Natural killer cell treated with Interleukin-12 subunit alpha and Interleukin-12 subunit beta and Interleukin-15 and Interleukin-18, amount 100 ng/mL, for 72 hours (primary cell): ENCODE measurements around the gene LRRC59. TPM values are rescaled to one million over a fixed set of nuclear protein-coding genes. Genes with fewer than 3 reads are reported as not detected.

Experiments
- ATAC-seq, 2 donors: fragments of 150-1000 bp; cut with Tn5 transposase in 1 of 2; sonication (Bioruptor Pico), chemical (Tn5 transposase) in 1 of 2; 2 replicates each; pipeline ENCODE4 v1.10.0; 2021
- DNase-seq: peaks from one replicate; pipeline ENCODE4 v3.0.0; 2022; ENCODE audit warnings: low spot score
- H3K27ac Mint-ChIP-seq, 2 donors: 1 replicate in 1 of 2; 2 replicates in 1 of 2; pipeline ENCODE4 v1.8.0; 2022; ENCODE audit warnings: mixed read lengths in 2 of 2, mild to moderate bottlenecking in 1 of 2, moderate library complexity in 1 of 2
- H3K27me3 Mint-ChIP-seq, 2 donors: 1 replicate in 1 of 2; 2 replicates in 1 of 2; pipeline ENCODE4 v1.8.0; 2022; ENCODE audit warnings: mixed read lengths in 2 of 2
- H3K36me3 Mint-ChIP-seq: one replicate; pipeline ENCODE4 v1.8.0; 2022; ENCODE audit warnings: mixed read lengths
- H3K4me1 Mint-ChIP-seq, 2 donors: 1 replicate in 1 of 2; 2 replicates in 1 of 2; pipeline ENCODE4 v1.8.0; 2022; ENCODE audit warnings: low read depth in 2 of 2, mixed read lengths in 2 of 2, mild to moderate bottlenecking in 1 of 2
- H3K4me3 Mint-ChIP-seq: one replicate; pipeline ENCODE4 v1.8.0; 2022; ENCODE audit warnings: mixed read lengths
- H3K9me3 Mint-ChIP-seq: 2 replicates; pipeline ENCODE4 v1.8.0; 2022; ENCODE audit warnings: mixed read lengths
- total RNA-seq, 2 donors: library from RNA; stranded (reverse); gene quantifications; one replicate each; pipeline ENCODE4 v1.2.3, GENCODE V29; 2022

Gene LRRC59
- total RNA-seq, 2 donors from 2014 or later, result 90.8 to 138 TPM

DNA sequence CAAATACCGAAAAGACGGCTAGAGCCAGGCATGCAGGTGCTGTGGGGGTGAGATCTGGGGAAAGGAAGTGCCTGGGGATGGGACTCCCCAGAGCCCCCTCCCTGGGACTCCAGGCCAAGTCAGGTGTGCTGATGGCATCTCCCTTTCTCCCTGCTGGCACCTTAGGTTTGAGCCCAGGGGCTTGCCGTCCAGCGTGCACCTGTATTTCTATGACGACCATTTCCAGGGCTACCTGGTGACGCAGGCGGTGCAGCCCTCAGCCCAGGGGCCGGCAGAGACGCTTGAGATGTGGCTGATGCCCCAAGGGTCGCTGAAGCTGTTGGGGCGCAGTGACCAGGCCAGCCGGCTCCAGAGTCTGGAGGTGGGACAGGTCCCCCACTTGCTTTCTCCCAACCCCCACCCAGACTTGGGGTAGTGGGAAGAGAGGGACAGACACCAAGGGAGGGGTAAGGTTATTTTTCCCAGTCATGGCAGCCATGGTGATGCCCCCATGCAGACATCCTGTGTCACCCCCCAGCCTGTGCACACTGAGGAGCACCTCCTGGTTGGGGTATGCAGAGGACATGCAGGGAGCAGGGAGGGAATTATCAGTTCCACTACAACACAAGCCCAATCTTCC lies 40.3 kb downstream of the LRRC59 start:
- DNase-seq (no peak), ATAC-seq (no peak)
- H3K36me3 Mint-ChIP-seq, result no peaks in the 10 kb centered on the region
- H3K4me3 Mint-ChIP-seq, result no peak overlapping the region
- H3K27ac Mint-ChIP-seq, result no peak overlapping the region
- H3K27me3 Mint-ChIP-seq, result no peaks in the 10 kb centered on the region
- H3K4me1 Mint-ChIP-seq, result peaks cover 3 to 14% of the 10 kb centered on the region in 2 donors
- H3K9me3 Mint-ChIP-seq, result no peaks in the 10 kb centered on the region

DNA sequence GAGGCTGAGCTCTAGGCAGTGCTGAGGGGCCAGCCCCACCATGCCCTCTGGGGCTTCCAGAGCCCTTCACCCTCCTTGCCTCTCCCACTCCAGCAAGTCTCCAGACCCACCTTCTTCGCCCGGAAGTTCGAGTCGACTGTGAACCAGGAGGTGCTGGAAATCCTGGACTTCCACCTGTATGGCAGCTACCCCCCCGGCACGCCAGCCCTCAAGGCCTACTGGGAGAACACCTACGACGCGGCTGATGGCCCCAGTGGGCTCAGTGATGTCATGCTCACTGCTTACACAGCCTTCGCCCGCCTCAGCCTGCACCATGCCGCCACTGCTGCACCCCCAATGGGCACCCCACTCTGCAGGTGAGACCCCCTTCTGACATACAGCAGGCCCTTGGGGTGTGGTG lies 40.9 kb downstream of the LRRC59 start:
- Mint-ChIP-seq H3K36me3 (no peaks in the 10 kb centered on the region), H3K27ac (no peak overlapping the region), H3K4me3 (no peak overlapping the region), H3K4me1 (peaks cover 0 to 18% of the 10 kb centered on the region in 2 donors), H3K27me3 (no peaks in the 10 kb centered on the region), H3K9me3 (no peaks in the 10 kb centered on the region)
- ATAC-seq (no peak), DNase-seq (no peak)

DNA sequence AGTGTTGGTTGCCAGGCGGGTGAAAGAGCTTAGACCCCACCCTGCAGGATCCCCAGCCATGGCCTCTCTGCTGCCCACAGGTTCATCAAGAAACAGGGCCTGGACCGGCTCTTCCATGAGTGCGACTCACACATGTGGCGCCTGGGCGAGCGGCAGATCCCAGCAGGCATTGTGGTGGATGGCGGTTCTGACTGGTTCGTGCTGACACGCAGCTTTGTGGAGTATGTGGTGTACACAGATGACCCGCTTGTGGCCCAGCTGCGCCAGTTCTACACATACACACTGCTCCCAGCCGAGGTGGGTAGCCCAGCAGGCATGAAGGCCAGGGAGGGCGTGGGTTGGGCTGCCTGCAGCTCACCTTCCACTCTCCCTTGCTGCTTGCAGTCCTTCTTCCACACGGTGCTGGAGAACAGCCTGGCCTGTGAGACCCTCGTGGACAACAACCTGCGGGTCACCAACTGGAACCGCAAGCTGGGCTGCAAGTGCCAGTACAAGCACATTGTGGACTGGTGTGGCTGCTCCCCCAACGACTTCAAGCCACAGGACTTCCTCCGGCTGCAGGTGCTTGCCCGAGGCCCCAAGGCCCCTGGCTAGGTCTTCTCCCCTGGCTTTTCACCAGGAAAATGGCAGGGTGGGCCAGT lies 41.5 kb downstream of the LRRC59 start:
- Mint-ChIP-seq H3K9me3 (no peaks in the 10 kb centered on the region), H3K27ac (no peak overlapping the region), H3K4me3 (no peak overlapping the region), H3K4me1 (peaks cover 0 to 21% of the 10 kb centered on the region in 2 donors), H3K36me3 (no peaks in the 10 kb centered on the region), H3K27me3 (no peaks in the 10 kb centered on the region)
- DNase-seq, result no peak
- no peak for ATAC-seq

DNA sequence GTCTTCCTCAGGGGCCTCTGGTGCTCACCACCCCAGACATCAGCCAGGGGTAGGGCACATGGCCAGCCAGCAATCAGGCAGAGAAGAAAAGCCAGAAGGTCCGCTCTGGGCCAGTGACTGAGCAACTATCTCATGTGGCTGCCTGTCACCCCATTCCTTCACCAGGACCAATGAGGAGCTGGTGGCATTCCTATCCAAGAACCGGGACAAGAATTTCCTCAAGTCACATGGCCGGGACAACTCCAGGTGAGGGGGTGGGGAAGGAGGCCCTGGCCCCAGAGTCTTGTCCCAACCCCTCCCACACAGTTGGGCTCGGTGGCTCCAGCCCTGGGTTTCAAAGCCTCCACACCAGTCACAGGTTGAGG lies 42.0 kb downstream of the LRRC59 start:
- Mint-ChIP-seq H3K9me3 (no peaks in the 10 kb centered on the region), H3K36me3 (no peaks in the 10 kb centered on the region)

DNA sequence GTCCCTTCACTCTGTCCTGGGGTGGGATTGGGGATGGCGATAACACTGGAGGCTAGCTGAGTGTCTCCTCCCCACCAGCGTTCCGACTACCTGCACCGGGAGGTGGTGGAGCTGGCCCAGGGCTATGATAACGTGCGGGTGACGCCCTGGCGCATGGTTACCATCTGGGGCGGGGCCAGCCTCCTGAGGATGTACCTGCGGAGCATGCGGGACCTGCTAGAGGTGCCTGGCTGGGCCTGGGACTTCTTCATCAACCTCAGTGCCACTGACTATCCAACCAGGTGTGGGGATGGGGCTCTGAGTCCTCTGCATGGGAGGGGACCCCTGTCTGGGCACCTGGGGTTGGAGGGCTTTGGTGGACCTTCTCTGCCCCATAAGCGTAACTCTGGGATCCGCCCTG lies 42.5 kb downstream of the LRRC59 start:
- H3K27me3 Mint-ChIP-seq, result no peaks in the 10 kb centered on the region
- H3K9me3 Mint-ChIP-seq, result no peaks in the 10 kb centered on the region
- H3K36me3 Mint-ChIP-seq, result no peaks in the 10 kb centered on the region
- ATAC-seq (no peak), DNase-seq (no peak)
- H3K4me3 Mint-ChIP-seq, result no peak overlapping the region
- H3K4me1 Mint-ChIP-seq, result peaks cover 0 to 24% of the 10 kb centered on the region in 2 donors
- H3K27ac Mint-ChIP-seq, result no peak overlapping the region

More for the DNA sequence above, 42.0 kb downstream of the LRRC59 start:
- Mint-ChIP-seq H3K4me3 (no peak overlapping the region), H3K4me1 (peaks cover 0 to 24% of the 10 kb centered on the region in 2 donors), H3K27ac (no peak overlapping the region), H3K27me3 (no peaks in the 10 kb centered on the region)
- DNase-seq (no peak), ATAC-seq (no peak)

DNA sequence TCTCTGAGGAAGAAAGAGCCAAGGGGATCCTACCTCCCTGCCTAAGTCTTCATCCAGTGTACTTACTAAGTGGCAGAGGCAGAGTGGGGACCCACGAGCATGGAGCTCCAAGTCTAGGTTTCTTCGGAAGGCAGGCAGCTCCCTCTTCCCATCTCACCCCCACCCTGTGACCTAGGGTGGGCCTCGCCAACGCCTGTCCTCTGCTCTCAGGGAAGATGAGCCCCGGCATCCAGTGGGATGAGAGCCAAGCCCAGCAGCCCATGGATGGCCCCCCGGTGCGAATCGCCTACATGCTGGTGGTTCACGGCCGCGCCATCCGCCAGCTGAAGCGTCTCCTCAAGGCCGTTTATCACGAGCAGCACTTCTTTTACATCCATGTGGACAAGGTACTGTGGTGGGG lies 43.1 kb downstream of the LRRC59 start:
- H3K36me3 Mint-ChIP-seq, result no peaks in the 10 kb centered on the region
- no peak overlapping the region for H3K27ac Mint-ChIP-seq
- peaks cover 0 to 22% of the 10 kb centered on the region in 2 donors for H3K4me1 Mint-ChIP-seq
- no peak overlapping the region for H3K4me3 Mint-ChIP-seq
- DNase-seq (no peak), ATAC-seq (no peak)
- H3K27me3 Mint-ChIP-seq, result no peaks in the 10 kb centered on the region
- H3K9me3 Mint-ChIP-seq, result no peaks in the 10 kb centered on the region

DNA sequence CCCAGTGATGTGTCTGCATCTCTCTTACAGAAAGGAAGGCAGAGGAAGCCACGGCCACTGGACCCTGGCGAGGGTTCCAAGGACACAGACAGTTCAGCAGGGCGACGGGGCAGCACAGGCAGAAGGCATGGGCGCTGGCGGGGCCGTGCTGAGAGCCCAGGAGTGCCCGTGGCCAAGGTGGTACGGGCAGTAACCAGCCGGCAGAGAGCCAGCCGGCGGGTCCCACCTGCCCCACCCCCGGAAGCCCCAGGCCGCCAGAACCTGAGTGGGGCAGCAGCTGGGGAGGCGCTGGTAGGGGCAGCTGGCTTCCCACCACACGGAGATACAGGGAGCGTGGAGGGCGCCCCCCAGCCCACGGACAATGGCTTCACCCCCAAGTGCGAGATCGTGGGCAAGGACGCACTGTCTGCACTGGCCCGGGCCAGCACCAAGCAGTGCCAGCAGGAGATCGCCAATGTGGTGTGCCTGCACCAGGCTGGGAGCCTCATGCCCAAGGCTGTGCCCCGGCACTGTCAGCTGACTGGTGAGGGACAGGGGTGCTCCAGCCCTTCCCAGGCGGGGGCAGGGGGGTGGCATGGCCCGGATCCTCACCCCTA lies 43.6 kb downstream of the LRRC59 start:
- no peaks in the 10 kb centered on the region for H3K27me3 Mint-ChIP-seq
- no peak for DNase-seq
- ATAC-seq, result peak in 1 of 2 donors; percentile 3
- no peaks in the 10 kb centered on the region for H3K36me3 Mint-ChIP-seq
- no peaks in the 10 kb centered on the region for H3K9me3 Mint-ChIP-seq
- no peak overlapping the region for H3K27ac Mint-ChIP-seq
- peaks cover 0 to 21% of the 10 kb centered on the region in 2 donors for H3K4me1 Mint-ChIP-seq
- no peak overlapping the region for H3K4me3 Mint-ChIP-seq

DNA sequence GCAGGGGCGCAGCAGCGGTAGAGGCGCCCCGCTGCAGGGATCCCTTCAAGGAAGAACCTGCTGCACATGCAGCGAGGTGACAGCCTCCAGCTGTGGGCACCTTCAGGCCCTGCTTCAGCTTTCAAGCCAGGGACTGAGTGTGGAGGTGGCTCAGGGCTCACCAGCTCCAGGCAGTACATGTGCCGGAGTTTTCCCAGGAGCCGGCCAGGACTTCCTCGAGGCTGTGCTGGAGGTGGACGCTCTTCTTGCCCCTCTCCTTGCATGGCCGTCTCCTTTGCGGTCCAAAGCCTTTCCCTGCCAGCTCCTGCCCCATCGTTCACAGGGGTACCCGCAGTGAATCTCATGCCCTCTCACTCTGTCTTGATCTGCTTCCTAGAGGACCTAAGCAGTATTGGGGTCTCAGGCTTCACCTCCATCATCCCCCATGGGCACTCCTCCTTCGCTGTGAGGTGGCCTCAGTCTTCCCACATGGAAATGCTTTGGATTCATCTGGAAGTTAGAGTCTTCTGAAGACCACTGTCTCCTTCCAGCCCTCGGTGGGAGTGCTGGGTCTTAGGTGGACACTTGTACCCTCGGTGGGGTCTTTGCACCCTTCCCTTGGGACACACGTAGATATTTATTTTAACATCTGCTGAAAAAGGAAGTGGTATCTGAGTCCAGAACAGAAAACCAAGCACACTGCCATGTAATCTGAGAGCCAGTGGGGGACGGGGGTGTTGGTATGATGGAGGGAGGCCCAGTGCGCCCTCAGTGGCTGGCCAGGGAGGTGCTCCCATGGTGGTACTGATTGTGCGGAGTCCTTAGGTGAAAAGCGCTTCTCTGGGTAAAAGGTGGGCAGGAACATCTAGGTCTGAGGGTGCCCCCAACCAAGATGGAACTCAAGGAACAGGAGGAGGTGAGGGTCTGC lies 44.4 kb downstream of the LRRC59 start:
- H3K4me3 Mint-ChIP-seq, result no peak overlapping the region
- DNase-seq (no peak), ATAC-seq (no peak)
- no peaks in the 10 kb centered on the region for H3K36me3 Mint-ChIP-seq
- no peak overlapping the region for H3K27ac Mint-ChIP-seq
- H3K27me3 Mint-ChIP-seq, result no peaks in the 10 kb centered on the region
- peaks cover 5 to 26% of the 10 kb centered on the region in 2 donors for H3K4me1 Mint-ChIP-seq
- no peaks in the 10 kb centered on the region for H3K9me3 Mint-ChIP-seq

DNA sequence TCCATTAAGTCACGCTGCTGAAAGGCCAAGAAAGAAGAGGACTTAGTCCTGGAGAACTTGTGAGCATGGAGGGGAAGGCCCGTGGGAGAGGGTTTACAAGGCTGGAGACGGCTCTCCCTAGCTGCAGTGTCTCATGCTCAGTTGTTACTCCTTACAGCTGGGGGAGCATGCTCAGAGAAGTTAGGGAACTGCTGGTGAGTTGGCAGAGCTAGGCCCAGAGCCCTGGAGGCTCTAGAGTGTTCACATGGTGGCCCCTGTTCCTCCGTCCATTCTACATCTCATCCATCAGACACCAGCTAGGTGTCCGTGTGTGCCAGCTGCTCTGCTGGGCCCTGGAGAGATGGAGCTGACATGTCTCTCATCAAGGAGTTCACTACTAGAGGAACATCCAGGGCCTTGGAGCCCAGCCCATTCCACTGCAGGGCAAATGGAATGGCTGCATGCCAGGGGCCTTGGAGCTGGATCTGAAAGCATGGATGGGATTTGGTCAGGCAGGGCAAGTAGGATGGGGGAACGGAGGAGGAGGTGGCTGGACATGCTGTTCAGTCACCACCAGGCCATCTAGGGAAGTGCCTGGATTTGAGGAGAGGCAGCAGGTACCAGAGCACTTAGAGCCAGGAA lies 45.1 kb downstream of the LRRC59 start:
- ATAC-seq, result no peak
- H3K27ac Mint-ChIP-seq, result peak overlapping the region in 1 of 2 donors; percentile 1

DNA sequence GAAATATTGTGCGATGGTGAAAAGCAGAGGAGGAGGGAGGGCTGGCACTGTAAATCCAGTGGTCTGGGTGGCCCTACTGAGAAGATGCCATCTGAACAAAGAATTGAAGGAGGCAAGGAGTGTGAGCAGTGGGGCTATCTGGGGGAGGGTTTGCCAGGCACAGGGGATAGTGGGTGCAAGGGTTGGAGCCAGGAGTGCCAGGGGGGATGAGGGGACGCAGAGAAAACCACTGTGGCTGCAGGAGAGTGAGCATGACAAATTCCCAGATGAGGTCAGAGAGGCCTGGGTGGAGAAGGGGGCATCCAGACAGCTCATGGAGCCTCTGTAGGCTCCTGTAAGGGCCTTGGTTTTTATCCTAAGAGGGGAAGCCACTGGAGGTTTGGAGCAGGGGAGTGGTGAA lies 46.6 kb downstream of the LRRC59 start:
- Mint-ChIP-seq H3K27me3 (no peaks in the 10 kb centered on the region), H3K4me1 (peaks cover 9 to 38% of the 10 kb centered on the region in 2 donors), H3K9me3 (no peaks in the 10 kb centered on the region), H3K27ac (peak overlapping the region in 1 of 2 donors; percentile 40), H3K4me3 (no peak overlapping the region), H3K36me3 (no peaks in the 10 kb centered on the region)
- DNase-seq, result no peak
- ATAC-seq, result no peak

More for the DNA sequence above, 45.1 kb downstream of the LRRC59 start:
- no peaks in the 10 kb centered on the region for H3K9me3 Mint-ChIP-seq
- no peak overlapping the region for H3K4me3 Mint-ChIP-seq
- no peaks in the 10 kb centered on the region for H3K36me3 Mint-ChIP-seq
- peaks cover 9 to 30% of the 10 kb centered on the region in 2 donors for H3K4me1 Mint-ChIP-seq
- no peak for DNase-seq
- no peaks in the 10 kb centered on the region for H3K27me3 Mint-ChIP-seq

DNA sequence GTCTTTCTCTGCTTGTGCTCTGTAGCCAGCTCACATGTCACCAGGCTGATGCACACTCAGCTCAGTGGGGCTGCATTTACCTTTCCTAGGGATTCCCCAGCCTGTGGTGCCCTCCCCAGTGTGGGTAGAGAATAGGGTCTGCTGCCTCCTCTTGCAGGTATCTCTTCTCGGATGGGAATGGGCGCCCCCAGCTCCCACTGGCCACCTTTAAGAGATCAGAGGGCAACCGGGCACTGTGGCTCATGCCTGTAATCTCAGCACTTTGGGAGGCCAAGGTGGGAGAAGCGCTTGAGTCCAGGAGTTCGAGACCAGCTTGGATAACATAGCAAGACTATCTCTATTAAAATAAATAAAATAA lies 48.1 kb downstream of the LRRC59 start:
- Mint-ChIP-seq H3K9me3 (no peaks in the 10 kb centered on the region), H3K4me1 (peaks cover 9 to 41% of the 10 kb centered on the region in 2 donors), H3K27me3 (no peaks in the 10 kb centered on the region), H3K27ac (no peak overlapping the region), H3K36me3 (no peaks in the 10 kb centered on the region), H3K4me3 (no peak overlapping the region)
- ATAC-seq (no peak), DNase-seq (no peak)

DNA sequence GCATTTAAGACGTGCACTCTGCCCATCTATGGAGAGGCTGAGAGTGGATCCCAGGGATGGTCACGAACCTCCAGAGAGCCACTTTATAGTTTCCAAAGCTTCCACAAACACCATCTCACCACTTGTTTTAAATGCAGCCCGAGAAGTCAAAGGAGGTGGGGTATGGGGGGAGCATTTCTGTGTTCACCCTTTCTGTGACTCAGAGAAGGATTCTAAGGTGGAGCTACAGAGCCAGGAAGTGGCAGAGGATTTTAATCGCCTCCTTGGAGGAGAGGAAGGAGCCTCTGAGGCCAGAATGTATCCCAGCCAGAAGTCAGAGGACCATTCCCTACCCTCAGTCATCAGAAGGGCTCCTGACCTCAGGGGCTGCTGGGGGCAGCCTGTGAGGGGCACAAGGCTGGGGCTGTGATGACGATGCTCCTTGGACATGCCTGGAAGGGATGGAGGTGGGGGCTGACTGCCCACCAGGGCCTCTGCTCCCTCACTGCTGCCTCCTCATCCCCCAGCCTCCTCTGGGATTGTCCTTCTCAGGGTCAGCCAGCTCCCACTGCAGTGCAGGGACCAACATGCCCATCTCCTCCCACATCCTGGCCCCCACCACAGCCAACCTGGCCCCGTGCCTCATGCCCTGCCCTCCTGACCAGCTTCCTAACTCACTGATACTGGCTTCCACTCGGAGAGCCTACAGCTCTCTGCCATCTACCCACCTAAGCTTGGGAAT lies 48.6 kb downstream of the LRRC59 start:
- ATAC-seq (no peak), DNase-seq (no peak)
- Mint-ChIP-seq H3K9me3 (no peaks in the 10 kb centered on the region), H3K4me1 (peaks cover 9 to 41% of the 10 kb centered on the region in 2 donors), H3K4me3 (no peak overlapping the region), H3K36me3 (no peaks in the 10 kb centered on the region), H3K27me3 (no peaks in the 10 kb centered on the region), H3K27ac (no peak overlapping the region)

DNA sequence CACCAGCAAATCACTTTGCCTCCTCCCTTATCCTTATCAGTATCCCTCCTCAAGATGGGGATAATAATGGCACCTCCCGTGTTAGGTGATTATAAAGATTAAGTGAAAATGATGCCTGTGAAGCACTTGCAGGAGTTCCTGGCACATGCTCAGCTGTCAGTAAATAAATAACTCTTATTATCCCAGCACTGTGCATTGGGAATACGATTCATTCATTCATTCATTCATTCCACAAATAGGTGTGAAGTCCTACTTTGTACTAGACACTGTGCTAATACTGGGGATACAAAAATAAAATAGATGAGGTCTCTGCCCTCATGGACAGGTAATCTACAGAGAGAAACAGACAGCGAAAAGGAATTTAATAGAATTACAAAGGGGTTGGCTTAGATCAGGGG lies 49.4 kb downstream of the LRRC59 start:
- H3K27me3 Mint-ChIP-seq, result no peaks in the 10 kb centered on the region
- H3K9me3 Mint-ChIP-seq, result no peaks in the 10 kb centered on the region
- peak overlapping the region; percentile 85 for H3K4me3 Mint-ChIP-seq
- no peak for DNase-seq
- H3K27ac Mint-ChIP-seq, result peak overlapping the region in 1 of 2 donors; percentile 22
- H3K4me1 Mint-ChIP-seq, result peaks cover 9 to 36% of the 10 kb centered on the region in 2 donors
- H3K36me3 Mint-ChIP-seq, result no peaks in the 10 kb centered on the region
- ATAC-seq, result no peak
